Activated CD4-positive, alpha-beta T cell treated with anti-CD3 and anti-CD28 coated beads, Interleukin-2, amount 50 U/mL, for 24 hours (primary cell): Measurements from ENCODE around the gene FRRS1L.

Source experiments
- DNase-seq, 2 donors: peaks; one replicate each; pipeline ENCODE4 v3.0.0-alpha.2; 2020; ENCODE audit warnings: low read depth in 1 of 2, low spot score in 1 of 2

Gene FRRS1L

GRCh38 chr9:109166771-109167601, at the start of gene FRRS1L:
Gene FRRS1L (minus strand): TSS chr9:109167249. CDS start chr9:109167138, 111 bp downstream.
- DNase-seq = no peak

- DNase-seq = no peak
These were observed 47.4 kb upstream of the FRRS1L start for GRCh38 chr9:109214414-109214813.

- no peak for DNase-seq
These were observed 46.5 kb upstream of the FRRS1L start for GRCh38 chr9:109213285-109214121.

- DNase-seq = no peak
These were observed 45.7 kb upstream of the FRRS1L start for GRCh38 chr9:109212768-109213167.

DNA sequence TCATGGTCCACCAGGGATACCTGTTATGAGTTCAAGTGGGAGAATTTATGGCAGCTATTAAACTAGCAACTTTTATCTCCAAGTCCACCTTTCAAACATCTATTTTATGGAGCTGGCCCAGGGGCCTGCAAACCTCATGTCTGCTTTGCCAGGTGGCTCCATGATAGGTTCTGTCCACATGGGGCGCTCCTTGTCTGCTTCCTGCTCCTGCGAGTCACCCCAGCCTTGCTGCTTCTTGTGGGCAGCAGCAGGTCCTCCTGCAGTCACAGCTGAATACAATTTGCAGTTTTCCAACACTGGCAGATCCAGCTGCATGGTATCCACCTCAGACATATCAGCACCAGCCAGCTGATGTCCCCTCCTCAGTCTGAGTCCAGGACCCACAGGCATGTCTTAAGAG, 39.6 kb upstream of the FRRS1L start:
- no peak for DNase-seq

DNA sequence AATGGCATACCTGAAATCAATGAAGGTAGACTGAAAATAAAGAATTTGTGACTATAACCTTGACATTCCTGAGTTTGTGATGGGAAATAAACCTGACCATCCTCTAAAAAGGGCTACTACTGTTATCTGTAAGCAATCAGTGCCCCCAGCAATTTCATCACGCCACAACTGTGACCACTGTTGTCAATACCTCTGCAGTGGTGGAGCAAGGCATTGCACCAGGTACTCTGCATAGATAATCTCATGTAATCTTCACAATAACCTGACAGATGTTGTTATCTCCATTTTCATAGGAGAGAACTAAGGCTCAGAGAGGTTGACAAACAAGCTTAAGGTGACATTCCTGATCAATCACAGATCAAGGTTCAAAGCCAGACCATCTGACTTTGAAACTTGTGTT, 38.5 kb upstream of the FRRS1L start:
- DNase-seq = no peak

DNA sequence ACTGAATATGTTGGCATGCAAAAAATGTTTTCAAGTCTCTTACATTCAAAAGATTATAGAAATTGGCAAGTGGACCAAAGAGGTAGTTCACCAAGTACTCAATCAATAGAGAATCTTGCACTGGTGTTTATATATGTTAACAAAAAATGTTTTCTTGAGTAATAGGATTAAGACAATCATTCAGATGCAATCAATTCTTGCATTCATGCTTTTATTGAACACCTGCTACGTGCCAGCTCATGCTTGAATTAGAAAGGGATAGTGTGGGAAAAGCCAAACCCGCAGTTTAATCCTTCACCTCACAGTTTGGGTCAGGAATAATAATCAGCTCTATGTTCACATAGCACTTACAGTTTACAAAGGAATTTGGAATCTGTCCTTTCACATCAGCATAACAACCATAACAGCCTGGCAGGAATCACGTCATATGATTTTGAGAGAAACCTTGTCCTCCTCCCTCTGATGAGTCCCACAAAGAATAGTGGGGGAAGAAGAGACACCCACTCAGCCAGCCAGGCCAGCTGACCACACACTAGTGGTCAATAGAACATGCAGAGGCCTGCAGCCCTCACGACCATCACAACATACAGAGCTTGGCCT, 36.8 kb upstream of the FRRS1L start:
- no peak for DNase-seq

- no peak for DNase-seq
These were observed 32.6 kb upstream of the FRRS1L start for GRCh38 chr9:109199676-109200075.

- DNase-seq = peak in 1 of 2 donors; percentile 5
These were observed 31.8 kb upstream of the FRRS1L start for GRCh38 chr9:109198736-109199382.

- no peak for DNase-seq
These were observed 27.0 kb upstream of the FRRS1L start for GRCh38 chr9:109193974-109194556.

DNA sequence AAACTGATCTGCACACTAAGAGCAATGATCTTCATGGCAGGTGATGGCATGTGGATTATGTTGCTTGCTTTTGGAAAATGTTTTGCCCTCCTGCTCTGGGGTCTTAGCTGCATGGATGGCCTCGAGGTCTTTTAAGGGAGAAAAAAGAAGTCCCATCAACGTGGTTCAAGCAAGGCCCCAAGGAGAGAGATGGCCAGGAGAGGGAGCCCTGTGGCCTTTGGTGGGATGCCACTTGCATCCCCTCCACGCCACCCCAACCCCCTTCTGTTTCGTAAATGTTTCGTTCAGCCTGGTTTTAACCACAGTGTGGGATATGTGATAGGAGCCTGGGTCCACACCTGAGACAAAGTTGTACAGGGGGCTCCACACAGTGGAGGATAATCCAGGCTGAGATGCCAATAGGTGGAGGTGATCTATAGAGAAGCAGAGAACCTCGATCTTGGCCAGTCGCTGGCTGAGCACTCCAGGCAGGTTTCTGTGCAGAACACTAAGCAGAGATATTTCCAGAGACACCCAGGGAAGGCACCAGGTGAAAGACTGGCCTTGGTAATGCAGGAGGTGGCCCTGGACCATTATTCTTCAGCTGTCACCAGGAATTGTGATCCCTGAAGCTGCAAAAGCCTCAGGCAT, 25.8 kb upstream of the FRRS1L start:
- DNase-seq = no peak

DNA sequence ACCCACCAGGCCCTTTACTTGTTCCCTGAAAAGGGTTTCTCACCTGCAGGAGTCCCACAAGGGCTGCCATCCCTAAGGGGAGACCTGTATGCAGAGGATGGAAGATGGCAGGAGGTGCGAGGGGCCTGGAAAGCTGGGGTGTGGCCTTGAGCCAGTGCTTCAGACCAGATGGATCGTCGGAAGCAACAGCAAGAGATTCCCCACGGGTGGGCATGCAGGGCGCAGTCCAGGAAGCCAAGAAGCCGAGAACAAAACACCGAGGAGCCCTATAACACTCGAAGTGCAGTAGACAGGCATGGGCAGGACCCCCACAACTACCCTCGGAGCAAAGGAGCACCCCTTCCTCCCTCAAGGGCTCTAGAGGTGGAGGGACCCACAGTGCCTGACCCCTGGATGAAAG, 24.7 kb upstream of the FRRS1L start:
- no peak for DNase-seq

DNA sequence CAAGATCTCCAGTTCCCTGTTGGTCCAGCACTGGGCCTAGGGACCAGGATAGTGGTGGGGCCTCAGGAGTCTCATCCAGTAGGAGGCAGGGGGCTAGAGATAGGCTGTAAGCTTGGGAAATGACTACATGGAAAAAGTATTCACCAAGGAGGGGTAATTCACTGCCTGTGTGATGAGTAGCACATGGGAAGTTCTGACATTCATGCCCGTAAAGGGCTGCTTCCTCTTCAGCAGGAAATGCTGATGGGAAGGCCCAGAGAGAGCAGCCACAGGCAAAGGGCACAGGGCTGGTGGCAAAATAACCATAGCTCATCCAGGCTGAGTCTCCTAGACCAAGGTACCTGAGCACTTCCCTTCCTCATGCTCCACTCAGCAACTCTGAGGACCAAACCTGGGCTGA, 23.1 kb upstream of the FRRS1L start:
- no peak for DNase-seq

- no peak for DNase-seq
These were observed 19.9 kb upstream of the FRRS1L start for GRCh38 chr9:109186857-109187520.

DNA sequence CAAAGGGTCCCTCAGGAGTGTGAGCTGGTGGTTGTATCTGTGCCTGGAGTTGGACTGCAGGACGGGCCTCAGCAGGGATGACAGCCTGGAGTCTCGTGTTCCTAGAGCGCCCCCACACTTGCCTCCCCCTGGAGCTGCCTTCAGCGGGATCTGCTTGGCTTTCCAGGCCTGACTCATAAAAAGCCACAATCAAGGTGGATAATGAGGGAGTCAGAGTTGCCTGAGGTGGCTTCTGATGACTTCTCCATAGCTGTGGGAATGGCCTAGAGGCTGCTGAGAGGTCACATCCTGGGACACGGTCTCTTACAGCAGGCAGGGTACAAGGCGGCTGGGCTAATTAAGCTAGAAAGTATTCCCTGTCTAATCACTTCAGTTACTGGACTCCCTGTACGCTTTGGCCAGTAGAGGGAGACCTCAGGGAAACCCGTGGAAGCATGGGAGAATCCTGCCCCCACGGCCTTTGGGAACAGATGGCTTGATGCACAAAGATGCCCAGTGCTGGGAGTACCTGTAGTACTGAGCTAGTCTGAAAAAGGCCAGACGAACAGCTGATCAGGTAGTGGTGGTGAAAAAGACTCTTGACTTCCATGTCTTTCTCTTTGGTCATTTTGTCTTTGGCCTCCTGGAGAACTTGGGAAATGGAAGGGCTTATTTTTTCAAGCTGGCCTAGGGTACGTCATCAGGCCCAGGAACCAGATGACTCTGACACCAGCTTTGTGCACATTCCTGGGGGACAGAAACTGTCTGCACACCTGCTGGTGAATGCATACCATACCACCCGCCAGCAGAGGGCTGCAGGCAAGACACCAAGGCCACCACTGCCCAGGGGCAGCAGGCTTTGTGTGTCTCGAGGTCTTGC, 16.1 kb upstream of the FRRS1L start:
- DNase-seq = no peak

DNA sequence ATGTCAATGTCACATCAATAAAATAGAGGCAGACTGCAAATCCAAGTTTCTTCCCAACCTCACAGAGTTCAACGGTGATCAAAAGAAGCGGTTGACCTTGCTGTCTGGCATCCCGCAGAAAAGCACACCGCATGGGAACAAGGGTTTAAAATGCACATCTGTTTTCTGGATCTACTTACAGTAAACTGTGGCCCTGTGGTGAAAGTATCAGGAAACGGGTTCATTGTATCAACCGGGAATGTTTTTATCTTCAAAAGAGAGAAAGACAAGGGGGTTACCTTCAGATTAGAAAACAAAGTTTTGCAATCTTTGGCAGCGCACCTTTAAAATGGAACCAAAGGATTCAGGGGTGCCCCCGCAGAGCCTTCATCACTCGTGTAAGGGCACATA, 15.5 kb upstream of the FRRS1L start:
- no peak for DNase-seq

- DNase-seq = peak in 1 of 2 donors; percentile 25
These were observed 14.2 kb upstream of the FRRS1L start for GRCh38 chr9:109181284-109181683.

- DNase-seq = no peak
These were observed 12.9 kb upstream of the FRRS1L start for GRCh38 chr9:109179801-109180523.
